CD4-positive, alpha-beta T cell treated with Interleukin-4 for 4 hours (primary cell): Measurements from ENCODE around the gene OGG1.
A peak's percentile ranks its signal among the peaks of the same experiment; 100 is the strongest.
"Not testable (repeated sequence)": the region's sequence is repeated elsewhere in the genome, so short reads cannot be mapped to it uniquely, and the experiment has no call there.

Source experiments
- DNase-seq: peaks from one replicate; pipeline ENCODE4 v3.0.0-alpha.2; 2020

OGG1 gene

GRCh38 chr3:9768141-9768775 lies 18.5 kb downstream of the OGG1 start:
- no peak for DNase-seq

- DNase-seq = no peak
Measured at GRCh38 chr3:9769012-9769411, 19.3 kb downstream of the OGG1 start.

DNA sequence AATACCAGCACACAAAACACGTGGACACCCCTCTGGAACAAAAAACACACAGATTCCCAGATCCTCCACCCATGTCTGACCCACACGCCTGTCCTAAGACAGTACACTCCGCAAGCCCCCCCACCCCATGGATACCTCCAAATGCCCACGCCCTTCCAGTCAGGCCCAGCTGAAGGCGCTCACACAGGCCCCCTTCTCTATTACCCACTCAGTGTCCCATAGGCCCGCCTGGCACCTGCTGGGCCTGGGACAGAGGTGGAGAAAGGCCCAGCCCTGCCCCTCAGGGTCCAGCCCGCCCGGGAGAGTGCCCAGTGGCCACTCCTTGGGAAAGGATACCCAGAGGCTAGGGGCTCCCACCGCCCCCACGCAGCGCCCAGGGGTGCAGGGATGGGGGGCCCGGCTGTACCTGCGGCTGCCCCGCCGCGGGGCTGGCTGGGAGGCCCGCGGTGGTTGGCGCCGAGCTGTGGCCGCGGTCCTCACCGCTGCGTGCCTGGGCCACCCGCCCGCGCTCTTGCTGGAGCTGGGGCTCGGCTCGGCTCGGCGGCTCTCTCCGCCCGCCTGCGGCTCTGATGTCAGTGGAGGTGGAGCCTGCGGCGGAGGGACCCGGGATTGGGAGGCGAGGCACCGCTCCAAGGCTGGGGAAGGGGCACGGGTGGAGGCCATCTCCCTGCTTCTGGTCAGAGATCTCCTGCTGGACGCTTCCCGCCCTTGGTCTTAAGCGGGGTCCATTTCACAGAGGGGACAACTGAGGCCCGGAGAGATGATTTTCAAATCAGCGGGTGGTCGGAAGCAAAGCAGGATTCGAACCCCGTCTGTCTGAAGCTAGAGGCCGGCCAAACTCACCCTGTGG lies 19.9 kb downstream of the OGG1 start, which contains the start of gene CAMK1:
TSS of gene CAMK1 (minus strand) at position 522 of the 850 bp plus-strand sequence. CDS start 2,198 bp downstream, outside the sequence.
- DNase-seq = peak; percentile 39

DNA sequence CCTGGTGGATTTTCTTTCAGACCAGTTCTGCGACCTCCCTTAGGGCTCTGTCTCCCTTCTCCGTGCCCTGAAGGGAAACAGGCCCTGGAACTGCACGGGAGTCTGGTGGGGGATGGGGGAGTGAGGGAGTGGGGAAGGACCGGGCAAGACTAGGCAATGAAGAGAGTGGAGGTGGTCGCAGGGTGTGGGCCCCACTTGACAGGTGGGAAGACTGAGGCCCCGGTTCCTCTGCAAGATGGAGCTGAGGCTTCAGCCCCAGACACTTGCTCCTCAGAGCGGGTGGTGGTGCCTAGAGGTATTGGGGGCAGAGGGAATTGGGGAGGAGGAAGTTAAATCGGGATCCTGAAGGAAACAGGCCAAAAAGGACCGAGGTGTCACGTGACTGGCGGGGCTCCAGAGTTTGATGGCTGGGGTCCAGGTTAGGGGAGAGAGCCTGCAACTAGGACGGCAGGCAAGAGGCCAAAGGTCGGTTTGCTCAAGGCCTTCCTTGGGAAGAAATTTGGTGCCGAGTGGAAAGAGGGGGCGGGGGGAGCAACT lies 20.6 kb downstream of the OGG1 start:
- DNase-seq = no peak

DNA sequence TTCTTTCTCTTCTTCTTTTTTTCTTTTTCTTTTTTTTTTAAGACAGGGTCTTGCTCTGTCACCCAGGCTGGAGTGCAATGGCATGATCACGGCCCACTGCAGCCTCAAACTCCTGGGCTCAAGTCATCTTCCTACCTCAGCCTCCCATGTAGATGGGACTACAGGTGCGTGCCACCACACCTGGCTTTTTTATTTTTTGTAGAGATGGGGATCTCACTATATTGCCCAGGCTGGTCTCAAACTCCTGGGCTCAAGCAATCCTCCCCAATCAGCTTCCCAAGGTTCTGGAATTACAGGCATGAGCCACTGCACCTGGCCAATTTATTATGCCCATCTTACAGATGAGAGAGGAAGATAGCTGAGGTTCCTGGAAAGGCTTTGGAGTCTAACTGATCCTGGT lies 21.3 kb downstream of the OGG1 start:
- DNase-seq = not testable (repeated sequence)

DNA sequence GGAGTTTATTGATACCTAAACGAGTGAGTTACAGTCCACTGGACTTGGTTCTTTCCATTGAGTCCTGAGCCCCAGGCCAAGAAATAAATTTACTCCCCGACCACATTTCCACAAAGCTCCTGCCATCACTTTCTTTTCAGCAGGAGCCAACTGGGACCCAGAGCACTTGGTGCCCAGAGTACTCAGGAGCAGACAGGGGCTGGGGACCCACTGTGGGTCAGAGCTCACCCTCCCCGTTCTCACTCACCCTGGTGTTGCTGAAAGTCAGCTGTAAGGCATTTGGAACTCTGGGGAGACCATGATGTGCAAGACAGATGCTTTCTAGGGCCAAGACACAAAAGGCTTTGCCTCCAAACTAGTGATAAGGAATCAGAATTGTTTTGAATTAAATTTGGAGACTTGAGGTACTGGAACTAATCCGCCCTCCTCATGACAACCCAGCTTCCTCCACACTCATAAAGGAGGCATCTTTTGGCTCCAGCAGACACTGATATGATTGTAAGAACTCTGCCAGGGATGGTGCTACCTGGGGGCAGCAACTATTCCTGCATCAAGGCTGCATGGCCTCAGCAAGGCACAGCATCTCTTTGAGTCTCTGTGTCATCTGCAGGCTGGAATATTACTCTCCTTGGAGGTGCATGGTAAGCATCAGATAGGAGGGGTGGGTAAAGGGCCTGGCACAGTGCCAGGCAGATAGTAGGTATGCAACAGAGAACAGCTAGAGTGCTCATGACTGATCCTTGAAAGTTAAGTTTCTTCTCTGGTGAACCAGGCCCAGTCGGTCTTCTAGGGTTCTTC lies 27.3 kb downstream of the OGG1 start:
- no peak for DNase-seq

DNA sequence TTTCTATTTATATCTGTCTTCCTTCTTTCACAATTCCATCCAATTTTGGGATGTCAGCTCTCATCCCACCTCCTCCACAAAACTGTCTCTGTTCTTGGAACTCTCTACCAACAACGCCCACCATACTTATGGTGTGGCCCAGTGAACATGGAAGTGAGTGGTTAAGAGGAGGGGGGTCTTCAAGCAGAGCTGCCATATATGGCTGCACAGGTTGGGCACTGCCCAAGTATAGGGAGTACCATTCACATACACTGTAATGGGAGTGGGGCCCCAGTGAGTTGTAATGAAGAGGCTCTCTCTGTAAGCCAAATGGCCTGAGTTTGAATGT lies 27.9 kb downstream of the OGG1 start:
- DNase-seq = no peak

DNA sequence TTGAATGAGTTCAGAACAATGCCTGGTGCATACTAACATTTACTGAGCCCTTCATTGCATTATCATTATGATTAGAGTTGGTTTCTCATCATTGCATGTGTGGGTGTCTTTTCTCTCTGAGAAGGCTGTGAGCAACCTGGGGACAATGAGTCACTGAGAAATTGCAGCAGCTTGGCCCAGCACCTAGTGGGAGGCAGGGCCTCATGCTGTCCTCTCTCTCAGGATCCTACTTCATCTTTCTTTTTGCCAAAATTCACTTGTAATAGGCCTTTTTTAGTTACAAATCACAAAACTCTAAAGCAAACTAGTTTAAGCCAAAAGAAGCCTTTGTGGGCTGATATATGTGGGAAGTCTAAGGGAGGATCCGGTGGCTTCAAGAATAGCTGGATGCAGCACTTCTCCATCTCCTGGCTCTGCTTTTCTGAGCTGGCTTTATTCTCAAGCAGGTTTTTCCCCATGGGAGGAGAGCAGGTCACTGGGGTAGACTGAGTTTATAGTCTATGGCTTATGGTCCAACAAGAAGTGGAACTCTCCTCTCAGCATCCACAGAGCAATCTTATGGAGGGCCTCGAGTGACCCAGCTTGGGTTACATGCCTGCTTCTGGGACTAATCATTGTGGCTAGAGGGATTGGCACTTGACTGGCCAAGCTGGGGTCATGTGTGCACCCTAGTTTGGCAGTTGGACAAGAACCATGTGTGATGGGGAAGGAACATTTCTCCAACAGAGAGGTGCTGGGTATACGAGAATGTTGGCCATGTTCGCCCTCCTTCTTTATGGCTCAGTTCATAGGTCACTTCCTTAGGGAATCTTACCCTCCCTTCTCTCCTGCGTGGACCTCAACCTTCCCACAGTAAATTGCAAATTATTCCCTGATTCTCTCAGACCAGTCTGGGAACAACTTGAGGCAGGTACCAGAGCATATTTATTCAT lies 28.7 kb downstream of the OGG1 start:
- no peak for DNase-seq

- no peak for DNase-seq
Measured at GRCh38 chr3:9779075-9779593, 29.4 kb downstream of the OGG1 start.

DNA sequence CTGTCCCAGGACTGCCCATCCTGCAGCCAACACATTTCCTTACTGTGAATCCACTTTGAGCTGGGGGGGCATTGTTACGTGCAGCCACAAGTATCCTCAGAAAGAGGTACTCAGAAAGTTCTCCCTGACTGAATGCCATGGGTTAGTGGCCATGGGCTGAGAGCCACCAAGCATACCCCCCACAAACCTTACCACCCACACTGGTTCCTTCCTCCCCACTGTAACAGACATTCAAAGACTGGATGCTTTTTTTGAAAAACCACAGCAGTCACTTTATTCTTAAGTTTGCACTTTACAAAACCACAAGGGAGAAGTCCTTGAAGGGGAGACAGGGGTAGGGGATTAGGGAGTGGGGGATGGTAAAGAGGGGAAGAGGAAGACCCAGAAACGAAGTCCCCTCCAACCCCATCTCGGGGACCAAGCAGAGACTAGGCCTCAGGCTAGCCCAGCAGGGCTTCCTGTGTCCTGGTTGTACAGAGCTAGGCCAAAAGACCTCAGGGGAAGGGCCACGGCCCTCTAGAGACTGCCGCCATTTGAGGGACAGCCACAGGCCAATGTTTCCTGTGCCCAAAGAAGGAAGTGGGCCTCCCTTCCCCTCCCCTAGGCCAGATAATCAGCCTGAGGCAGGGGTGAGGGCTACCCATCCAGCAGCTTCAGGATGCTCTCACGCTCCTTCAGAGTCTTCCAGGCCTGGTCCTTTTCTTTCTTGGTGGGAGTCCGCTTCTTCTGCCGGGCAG lies 30.1 kb downstream of the OGG1 start:
- DNase-seq = peak; percentile 29

DNA sequence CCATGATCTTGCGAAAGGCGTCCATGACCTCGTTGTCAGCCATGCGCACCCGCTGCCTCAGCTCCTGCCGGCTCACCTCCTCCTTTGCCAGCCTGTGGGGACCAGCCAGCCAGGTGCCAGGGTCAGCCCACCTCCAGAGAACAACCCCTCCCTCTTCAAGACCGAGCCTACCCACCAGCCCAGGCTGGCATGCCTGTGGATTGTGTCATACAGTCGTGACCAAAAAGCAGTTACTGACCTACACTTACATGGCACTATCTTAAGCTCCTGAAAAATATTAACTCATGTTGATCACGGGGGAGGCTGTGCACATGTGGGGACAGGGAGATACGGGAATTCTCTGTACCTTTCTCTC lies 30.7 kb downstream of the OGG1 start:
- no peak for DNase-seq

DNA sequence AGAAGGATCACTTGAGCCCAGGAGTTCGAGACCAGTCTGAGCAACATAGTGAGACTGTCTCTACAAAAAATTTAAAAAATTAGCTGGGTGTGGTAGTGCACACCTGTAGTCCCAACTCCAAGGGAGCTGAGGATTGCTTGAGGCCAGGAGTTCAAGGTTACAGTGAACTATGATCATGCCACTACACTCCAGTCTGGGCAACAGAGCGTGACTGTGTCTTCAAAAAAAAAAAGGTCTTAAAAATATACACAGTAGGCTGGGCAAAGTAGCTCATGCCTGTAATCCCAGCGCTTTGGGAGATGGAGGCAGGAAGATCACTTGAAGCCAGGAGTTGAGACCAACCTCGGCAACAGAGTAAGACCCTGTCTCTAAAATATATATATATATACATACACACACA lies 31.2 kb downstream of the OGG1 start:
- no peak for DNase-seq

DNA sequence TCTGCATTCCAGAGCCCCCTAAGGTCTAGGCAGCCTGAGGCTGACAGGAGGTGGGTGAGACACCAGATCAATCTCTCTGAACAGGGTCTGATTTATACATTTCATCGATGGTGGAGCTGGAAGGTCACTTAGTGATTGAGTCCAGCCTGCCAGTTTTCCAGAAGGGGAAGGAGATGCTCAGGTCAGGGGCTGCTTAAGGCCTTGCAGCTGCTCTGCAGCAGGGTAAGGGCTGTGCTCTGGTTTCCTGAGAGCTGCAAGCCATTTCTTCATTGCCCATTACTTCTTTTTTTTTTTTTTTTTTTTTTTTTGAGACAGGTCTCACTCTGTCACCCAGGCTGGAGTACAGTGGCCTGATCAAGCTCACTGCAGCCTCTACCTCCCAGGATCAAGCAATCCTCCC lies 31.8 kb downstream of the OGG1 start:
- no peak for DNase-seq

GRCh38 chr3:9781978-9782603 lies 32.3 kb downstream of the OGG1 start:
- no peak for DNase-seq

GRCh38 chr3:9782770-9783169 lies 33.0 kb downstream of the OGG1 start:
- DNase-seq = peak; percentile 21

DNA sequence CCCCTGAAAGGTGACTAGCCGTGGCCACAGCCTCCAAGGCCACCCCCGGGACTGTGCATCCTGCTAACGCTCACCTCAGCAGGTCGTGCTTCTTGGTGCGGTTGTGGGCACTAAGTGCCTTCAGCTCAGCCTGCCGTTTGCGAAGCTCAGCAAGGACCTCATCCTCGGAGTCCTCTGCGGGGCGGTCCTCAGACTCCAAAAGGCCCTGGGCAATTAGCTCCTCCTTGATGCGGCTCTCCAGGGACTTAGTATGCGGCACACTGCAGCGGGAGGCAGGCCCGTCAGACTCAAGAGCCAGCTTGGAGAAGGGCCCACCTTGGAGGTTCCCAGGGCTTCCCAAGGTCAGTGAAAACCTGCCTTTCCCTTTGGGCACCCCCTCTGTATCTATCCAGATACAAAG lies 34.2 kb downstream of the OGG1 start:
- DNase-seq = no peak

GRCh38 chr3:9784965-9785364 lies 35.2 kb downstream of the OGG1 start:
- no peak for DNase-seq

- no peak for DNase-seq
Measured at GRCh38 chr3:9785602-9786001, 35.9 kb downstream of the OGG1 start.

DNA sequence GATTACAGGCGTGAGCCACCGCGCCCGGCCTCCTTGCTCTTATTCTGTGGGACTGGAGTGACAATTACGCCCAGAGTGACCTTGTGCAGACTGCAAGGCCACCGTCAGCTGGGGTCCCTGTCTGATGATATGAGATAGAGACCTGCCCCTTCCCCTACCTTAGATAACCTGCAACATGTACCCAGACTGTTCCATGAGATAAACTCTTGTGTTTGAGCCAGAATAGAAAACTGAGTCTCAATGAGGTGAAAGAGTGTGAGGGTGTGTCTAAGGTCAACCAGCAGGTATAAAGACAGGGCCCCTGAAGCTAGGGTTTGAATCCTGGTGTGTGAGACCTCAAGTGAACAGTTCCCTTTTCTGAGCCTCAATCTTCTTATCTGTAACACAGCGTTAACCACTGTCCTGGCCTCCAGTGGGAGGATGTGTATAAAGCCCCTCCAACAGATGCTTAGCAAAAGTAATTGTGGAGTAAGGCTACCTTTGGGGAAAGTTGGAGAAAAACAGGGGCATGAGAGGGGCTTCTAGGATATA lies 36.5 kb downstream of the OGG1 start:
- DNase-seq = no peak

DNA sequence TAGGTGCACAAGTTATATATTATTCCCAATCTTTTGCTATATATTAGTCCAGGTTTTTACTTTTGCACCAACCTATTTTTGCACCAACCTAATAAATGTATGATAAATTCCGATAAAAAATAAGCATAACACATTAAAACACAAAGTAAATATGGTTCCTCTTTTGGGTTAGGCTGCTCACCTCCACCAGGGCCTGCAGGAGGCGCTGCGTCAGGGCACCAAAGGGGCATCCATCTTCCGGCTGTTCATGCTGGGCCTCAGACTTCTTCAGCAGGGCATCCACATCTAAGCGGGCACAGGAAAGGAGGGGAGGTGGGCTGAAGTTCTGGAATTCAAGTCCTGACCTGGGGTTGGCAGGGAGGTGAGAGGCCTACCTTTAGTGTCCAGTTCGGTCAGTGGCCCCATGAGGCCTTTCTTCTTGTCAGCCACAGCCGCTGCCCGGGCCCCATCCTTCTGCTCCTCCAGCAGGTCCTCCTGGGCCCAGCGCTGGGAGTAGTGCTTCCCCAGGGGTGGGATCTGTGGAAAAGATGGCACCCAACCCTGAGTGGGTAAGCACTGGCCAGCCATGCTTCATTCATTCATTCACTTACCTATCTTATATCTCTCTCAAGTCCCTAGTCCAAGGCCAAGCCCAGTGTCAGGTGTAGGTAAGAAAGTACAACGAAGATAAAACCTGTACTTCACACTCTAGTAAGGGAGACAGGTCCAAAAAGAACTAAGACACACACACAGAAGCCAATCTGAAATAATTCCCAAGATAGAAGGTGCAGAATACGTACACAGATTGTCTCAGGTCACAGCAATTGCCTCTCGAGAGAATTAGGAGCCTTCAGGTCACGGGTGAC lies 37.3 kb downstream of the OGG1 start:
- DNase-seq = no peak
